COR-L47 (cell line): Measurements from ENCODE around the gene WDR3.

Experiments used
- DNase-seq: peaks from one replicate; lab custom pipeline; 2025; lab: John Stamatoyannopoulos, UW

Gene WDR3

GRCh38 chr1:117952386-117952785 is 22.8 kb downstream of the WDR3 start:
- no peak for DNase-seq

- DNase-seq, result no peak
These were observed 29.8 kb downstream of the WDR3 start for GRCh38 chr1:117959364-117959763.

- DNase-seq, result no peak
These were observed 34.9 kb downstream of the WDR3 start for GRCh38 chr1:117964290-117965038.

- DNase-seq, result peak; percentile 1
These were observed 37.9 kb downstream of the WDR3 start for GRCh38 chr1:117967477-117967876.

- peak; percentile 59 for DNase-seq
These were observed 38.3 kb downstream of the WDR3 start for GRCh38 chr1:117967881-117968280.

- DNase-seq, result no peak
These were observed 40.7 kb downstream of the WDR3 start for GRCh38 chr1:117970252-117970651.

GRCh38 chr1:117971777-117972176 is 42.2 kb downstream of the WDR3 start:
- no peak for DNase-seq

- no peak for DNase-seq
These were observed 46.8 kb downstream of the WDR3 start for GRCh38 chr1:117976381-117976780.

GRCh38 chr1:117981455-117982192 is 52.1 kb downstream of the WDR3 start:
- DNase-seq, result no peak

- DNase-seq, result no peak
These were observed 55.7 kb downstream of the WDR3 start for GRCh38 chr1:117985239-117985638.

- no peak for DNase-seq
These were observed 56.4 kb downstream of the WDR3 start for GRCh38 chr1:117985973-117986372.

GRCh38 chr1:118004312-118004711 is 74.8 kb downstream of the WDR3 start:
- DNase-seq, result no peak

GRCh38 chr1:118007391-118007790 is 77.9 kb downstream of the WDR3 start:
- DNase-seq, result no peak

GRCh38 chr1:118008011-118008410 is 78.5 kb downstream of the WDR3 start:
- no peak for DNase-seq

GRCh38 chr1:118012515-118013124 is 83.1 kb downstream of the WDR3 start:
- no peak for DNase-seq

- no peak for DNase-seq
These were observed 83.8 kb downstream of the WDR3 start for GRCh38 chr1:118013336-118013735.

GRCh38 chr1:118013938-118014337 is 84.4 kb downstream of the WDR3 start:
- DNase-seq, result no peak
